A673 (cell line): ENCODE results near the gene USP34. TPM values are rescaled to one million over a fixed set of nuclear protein-coding genes. Genes with fewer than 3 reads are reported as not detected.
"Not testable (repeated sequence)": the region's sequence is repeated elsewhere in the genome, so short reads cannot be mapped to it uniquely, and the experiment has no call there.

Source experiments
- BruUV-seq: library from RNA; stranded (reverse); fragments of 400-500 nt; replicated peaks from 2 replicates; lab custom pipeline; 2021; lab: Mats Ljungman, UMichigan
- CTCF ChIA-PET: fragments of 300-600 bp; sonication (Branson Sonifier 250); formaldehyde crosslinking; loops from one replicate; lab custom pipeline; 2022; ENCODE audit warnings: antibody characterized with exemption; lab: Charles Lee
- POLR2A ChIA-PET: fragments of 300-600 bp; sonication (Branson Sonifier 250); formaldehyde crosslinking; loops from one replicate; lab custom pipeline; 2022; ENCODE audit warnings: antibody characterized with exemption; ENCODE audit not compliant: low non-redundant PET; lab: Charles Lee
- DNase-seq: peaks from one replicate; pipeline ENCODE4 v3.0.0-alpha.2; 2015; ENCODE audit warnings: low spot score
- H3K27ac ChIP-seq: fragments of 200-600 bp; sonication (generic); 2 replicates; pipeline ENCODE4 v1.5.1; 2016; ENCODE audit warnings: mixed run types, low read depth, mild to moderate bottlenecking, mixed read lengths, antibody characterized with exemption, low read length; ENCODE audit not compliant: poor library complexity, severe bottlenecking
- H3K27me3 ChIP-seq: fragments of 200-600 bp; sonication (generic); replicated peaks from 2 replicates; pipeline ENCODE4 v1.6.1; 2017; ENCODE audit warnings: mixed run types, low read depth, mild to moderate bottlenecking, mixed read lengths, antibody characterized with exemption, low read length; ENCODE audit not compliant: insufficient read depth, poor library complexity
- H3K36me3 ChIP-seq: fragments of 200-600 bp; sonication (generic); 2 replicates; pipeline ENCODE4 v1.6.1; 2016; ENCODE audit warnings: mixed run types, mild to moderate bottlenecking, mixed read lengths, antibody characterized with exemption, low read length; ENCODE audit not compliant: insufficient read depth, poor library complexity, severe bottlenecking
- H3K4me1 ChIP-seq: fragments of 200-600 bp; sonication (generic); 2 replicates; pipeline ENCODE4 v1.6.1; 2017; ENCODE audit warnings: mixed run types, mild to moderate bottlenecking, mixed read lengths, antibody characterized with exemption, low read length; ENCODE audit not compliant: insufficient read depth, poor library complexity, severe bottlenecking
- H3K4me3 ChIP-seq: fragments of 200-600 bp; sonication (generic); 2 replicates; pipeline ENCODE4 v1.5.1; 2016; ENCODE audit warnings: low read depth, mixed run types, mild to moderate bottlenecking, mixed read lengths, low read length; ENCODE audit not compliant: poor library complexity, severe bottlenecking
- H3K9me3 ChIP-seq: fragments of 200-600 bp; sonication (generic); 2 replicates; pipeline ENCODE4 v1.6.1; 2016; ENCODE audit warnings: mixed run types, low read depth, mild to moderate bottlenecking, mixed read lengths, antibody characterized with exemption, low read length; ENCODE audit not compliant: poor library complexity, severe bottlenecking
- EZH2 ChIP-seq: fragments of 200-600 bp; sonication (generic); IDR thresholded peaks from 2 replicates; pipeline ENCODE4 v1.6.1; 2017; ENCODE audit warnings: borderline replicate concordance, low read depth, mild to moderate bottlenecking, mixed read lengths, antibody characterized with exemption, low read length; ENCODE audit not compliant: poor library complexity, severe bottlenecking
- intact Hi-C: fragments of 100-400 bp; cut with micrococcal nuclease; formaldehyde crosslinking; loops from one replicate; pipeline ENCODE4 v1.10.0; 2022; ENCODE audit not compliant: unreplicated experiment
- total RNA-seq: library from RNA; stranded (reverse); gene quantifications from 2 replicates; pipeline ENCODE4 v1.2.3, GENCODE V29; 2021
- TF ChIP-seq, protein P1 (sequence below): fragments of 300-800, 200-600 bp; sonication (generic); conservative IDR thresholded peaks from 2 replicates; pipeline ENCODE4 v1.5.1; 2017; ENCODE audit warnings: low read depth, mild to moderate bottlenecking, antibody characterized with exemption, low read length, moderate library complexity, mixed read lengths

Gene USP34
- total RNA-seq, 1 experiment from 2014 or later = 98.5 TPM

- H3K27me3 ChIP-seq = no peaks in the 10 kb centered on the region
- H3K4me3 ChIP-seq = no peak overlapping the region
- BruUV-seq = TSS peak; percentile 10
- H3K9me3 ChIP-seq = no peaks in the 10 kb centered on the region
- TF ChIP-seq, protein P1, sequence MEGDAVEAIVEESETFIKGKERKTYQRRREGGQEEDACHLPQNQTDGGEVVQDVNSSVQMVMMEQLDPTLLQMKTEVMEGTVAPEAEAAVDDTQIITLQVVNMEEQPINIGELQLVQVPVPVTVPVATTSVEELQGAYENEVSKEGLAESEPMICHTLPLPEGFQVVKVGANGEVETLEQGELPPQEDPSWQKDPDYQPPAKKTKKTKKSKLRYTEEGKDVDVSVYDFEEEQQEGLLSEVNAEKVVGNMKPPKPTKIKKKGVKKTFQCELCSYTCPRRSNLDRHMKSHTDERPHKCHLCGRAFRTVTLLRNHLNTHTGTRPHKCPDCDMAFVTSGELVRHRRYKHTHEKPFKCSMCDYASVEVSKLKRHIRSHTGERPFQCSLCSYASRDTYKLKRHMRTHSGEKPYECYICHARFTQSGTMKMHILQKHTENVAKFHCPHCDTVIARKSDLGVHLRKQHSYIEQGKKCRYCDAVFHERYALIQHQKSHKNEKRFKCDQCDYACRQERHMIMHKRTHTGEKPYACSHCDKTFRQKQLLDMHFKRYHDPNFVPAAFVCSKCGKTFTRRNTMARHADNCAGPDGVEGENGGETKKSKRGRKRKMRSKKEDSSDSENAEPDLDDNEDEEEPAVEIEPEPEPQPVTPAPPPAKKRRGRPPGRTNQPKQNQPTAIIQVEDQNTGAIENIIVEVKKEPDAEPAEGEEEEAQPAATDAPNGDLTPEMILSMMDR = no peak
- TF ChIP-seq EZH2 = no peak
- ChIA-PET CTCF (no interaction called here), POLR2A (no interaction called here)
- no peaks in the 10 kb centered on the region for H3K4me1 ChIP-seq
- no peak overlapping the region for H3K27ac ChIP-seq
- no peak for DNase-seq
- H3K36me3 ChIP-seq = peaks cover 7% of the 10 kb centered on the region
- intact Hi-C loops = no loop called here
These were observed 66.4 kb downstream of the USP34 start for GRCh38 chr2:61404438-61404837.

DNA sequence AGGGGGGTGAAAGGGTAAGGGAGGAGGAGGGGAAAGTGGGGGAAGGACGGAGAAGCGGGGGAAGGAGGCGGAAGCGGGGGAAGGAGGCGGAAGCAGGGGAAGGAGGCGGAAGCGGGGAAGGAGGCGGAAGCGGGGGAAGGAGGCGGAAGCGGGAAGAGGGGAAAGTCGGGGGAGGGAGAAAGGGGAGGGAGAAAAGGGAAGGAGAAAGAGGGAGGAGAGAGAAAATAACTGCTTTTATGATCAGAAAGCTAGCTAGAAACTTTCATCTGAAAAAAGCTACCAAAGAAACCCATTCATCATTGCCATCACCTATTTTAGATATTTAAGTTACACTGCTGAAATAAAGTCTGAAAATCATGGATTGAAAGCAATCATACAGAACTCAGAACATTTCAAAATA lies 72.5 kb downstream of the USP34 start:
- Histone ChIP-seq H3K9me3 (no peaks in the 10 kb centered on the region), H3K4me3 (no peak overlapping the region), H3K36me3 (peaks cover 8% of the 10 kb centered on the region), H3K27ac (no peak overlapping the region), H3K27me3 (no peaks in the 10 kb centered on the region), H3K4me1 (no peaks in the 10 kb centered on the region)
- ChIA-PET CTCF (no interaction called here), POLR2A (no interaction called here)
- DNase-seq = no peak
- no peak for TF ChIP-seq EZH2
- TF ChIP-seq, protein P1 = no peak
- no TSS peak for BruUV-seq
- intact Hi-C loops = no loop called here

- intact Hi-C loops = no loop called here
- Histone ChIP-seq H3K4me1 (peaks cover 8% of the 10 kb centered on the region), H3K4me3 (no peak overlapping the region), H3K36me3 (peaks cover 8% of the 10 kb centered on the region), H3K27me3 (no peaks in the 10 kb centered on the region), H3K27ac (no peak overlapping the region), H3K9me3 (no peaks in the 10 kb centered on the region)
- CTCF ChIA-PET = no interaction called here
- peak; percentile 12 for DNase-seq
- no peak for TF ChIP-seq EZH2
- TF ChIP-seq, protein P1 = no peak
- BruUV-seq = no TSS peak
- POLR2A ChIA-PET = no interaction called here
These were observed 74.9 kb downstream of the USP34 start for GRCh38 chr2:61396005-61396404.

- POLR2A ChIA-PET, H3K9me3 ChIP-seq, H3K4me3 ChIP-seq, BruUV-seq, DNase-seq, H3K27me3 ChIP-seq, CTCF ChIA-PET, H3K4me1 ChIP-seq, intact Hi-C loops, H3K27ac ChIP-seq: not testable (repeated sequence)
- peaks cover 10% of the 10 kb centered on the region for H3K36me3 ChIP-seq
These were observed 83.3 kb downstream of the USP34 start for GRCh38 chr2:61387588-61387987.

GRCh38 chr2:61380882-61381197 lies 90.0 kb downstream of the USP34 start:
- H3K9me3 ChIP-seq, H3K4me3 ChIP-seq, DNase-seq, intact Hi-C loops, BruUV-seq, H3K4me1 ChIP-seq, POLR2A ChIA-PET, H3K27me3 ChIP-seq, CTCF ChIA-PET, H3K27ac ChIP-seq: not testable (repeated sequence)
- H3K36me3 ChIP-seq = peaks cover 26% of the 10 kb centered on the region
